ENCODE data around the gene IFITM2. TPM values are rescaled to one million over a fixed set of nuclear protein-coding genes. Genes with fewer than 3 reads are reported as not detected.
"Not testable (repeated sequence)": the region's sequence is repeated elsewhere in the genome, so short reads cannot be mapped to it uniquely, and the experiment has no call there.

Gene IFITM2
- total RNA-seq, 4 donors from 2014 or later, result 22.2 to 99.4 (median 52.9) TPM

GRCh38 chr11:311013-311748 is 3.6 kb downstream of the IFITM2 start:
- DNase-seq (ENCODE audit: low spot score in 2 of 2); intact Hi-C loops (cut with DNase I; ENCODE audit: low total_unique reads); H3K4me3 ChIP-seq (ENCODE audit: low read depth, poor library complexity, severe bottlenecking): not testable (repeated sequence)
- WGBS, 2 donors, result 19 to 36% methylated on average over 10 to 16 of the region's 71 CpGs

DNA sequence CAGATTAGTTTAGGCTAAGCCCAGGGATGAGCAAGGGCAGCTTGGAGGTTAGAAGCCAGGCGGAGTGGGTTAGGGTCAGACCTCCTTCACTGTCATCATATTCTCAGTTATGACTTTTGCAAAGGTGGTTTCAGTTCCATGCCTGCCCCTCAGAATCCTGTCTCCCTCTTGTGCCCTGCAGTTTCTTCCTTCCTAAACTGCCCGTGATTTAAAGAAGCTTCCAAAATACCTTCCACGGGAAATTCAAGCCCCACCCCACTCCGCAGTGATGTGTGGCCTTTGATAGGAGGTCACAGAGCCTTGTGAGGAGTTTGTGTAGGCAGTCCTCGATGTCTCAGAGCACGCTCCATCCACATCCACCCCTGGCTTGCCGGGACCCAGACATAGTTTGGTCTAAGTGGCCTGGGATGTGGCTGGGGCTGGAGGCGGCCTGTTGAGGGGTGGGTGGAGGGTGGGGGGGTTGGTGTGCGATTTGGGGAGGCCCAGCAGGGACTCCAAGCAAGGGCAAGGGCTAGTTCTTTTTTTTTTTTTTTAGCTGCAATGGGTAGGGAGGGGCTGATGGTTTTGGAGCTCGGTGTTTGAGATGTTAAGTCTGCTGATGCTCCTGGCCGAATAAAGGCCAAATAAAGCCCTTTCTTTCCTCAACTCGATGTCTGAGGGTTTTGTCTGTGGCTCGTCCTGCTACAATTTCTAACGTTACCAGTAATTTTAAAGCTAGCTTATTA is 4.6 kb downstream of the IFITM2 start:
- 50 to 60% methylated on average over 14 of the region's 14 CpGs for WGBS, 2 donors
- DNase-seq (ENCODE audit: low spot score in 2 of 2), result no peak
- TF ChIP-seq POLR2A (IDR thresholded peaks at IDR 0.05), result no peak
- TF ChIP-seq, protein P1, sequence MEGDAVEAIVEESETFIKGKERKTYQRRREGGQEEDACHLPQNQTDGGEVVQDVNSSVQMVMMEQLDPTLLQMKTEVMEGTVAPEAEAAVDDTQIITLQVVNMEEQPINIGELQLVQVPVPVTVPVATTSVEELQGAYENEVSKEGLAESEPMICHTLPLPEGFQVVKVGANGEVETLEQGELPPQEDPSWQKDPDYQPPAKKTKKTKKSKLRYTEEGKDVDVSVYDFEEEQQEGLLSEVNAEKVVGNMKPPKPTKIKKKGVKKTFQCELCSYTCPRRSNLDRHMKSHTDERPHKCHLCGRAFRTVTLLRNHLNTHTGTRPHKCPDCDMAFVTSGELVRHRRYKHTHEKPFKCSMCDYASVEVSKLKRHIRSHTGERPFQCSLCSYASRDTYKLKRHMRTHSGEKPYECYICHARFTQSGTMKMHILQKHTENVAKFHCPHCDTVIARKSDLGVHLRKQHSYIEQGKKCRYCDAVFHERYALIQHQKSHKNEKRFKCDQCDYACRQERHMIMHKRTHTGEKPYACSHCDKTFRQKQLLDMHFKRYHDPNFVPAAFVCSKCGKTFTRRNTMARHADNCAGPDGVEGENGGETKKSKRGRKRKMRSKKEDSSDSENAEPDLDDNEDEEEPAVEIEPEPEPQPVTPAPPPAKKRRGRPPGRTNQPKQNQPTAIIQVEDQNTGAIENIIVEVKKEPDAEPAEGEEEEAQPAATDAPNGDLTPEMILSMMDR (IDR thresholded peaks at IDR 0.05), result no peak
- intact Hi-C loops (cut with DNase I; ENCODE audit: low total_unique reads), result no loop called here
- H3K4me3 ChIP-seq (ENCODE audit: low read depth, poor library complexity, severe bottlenecking), result no peak overlapping the region

DNA sequence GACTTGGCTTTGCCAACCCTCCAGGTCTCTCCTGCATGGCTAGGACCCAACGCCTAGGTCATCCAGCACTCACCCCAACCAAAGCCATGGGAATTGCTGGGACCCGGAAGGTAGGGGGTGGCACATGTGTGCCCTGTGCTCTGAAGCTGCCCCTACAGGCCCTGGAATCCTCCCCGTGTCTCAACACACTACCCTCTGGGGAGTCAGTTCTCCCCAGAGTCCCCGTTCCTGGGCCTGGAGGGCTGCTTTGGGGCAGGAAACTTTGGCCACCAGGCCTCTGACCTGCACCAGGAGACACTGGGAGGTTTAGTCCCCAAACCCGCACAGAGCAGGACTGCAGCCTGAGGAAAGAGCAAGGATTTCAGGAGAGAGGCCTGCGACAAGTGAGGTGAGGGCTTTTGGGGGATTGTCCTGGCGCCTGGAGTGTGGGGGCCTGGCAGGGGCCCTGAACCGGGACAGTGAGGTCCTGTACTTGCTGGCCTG is 5.7 kb downstream of the IFITM2 start:
- 43 to 50% methylated on average over 8 of the region's 8 CpGs for WGBS, 2 donors
- H3K4me3 ChIP-seq (ENCODE audit: low read depth, poor library complexity, severe bottlenecking), result no peak overlapping the region
- intact Hi-C loops (cut with DNase I; ENCODE audit: low total_unique reads), result no loop called here
- DNase-seq (ENCODE audit: low spot score in 2 of 2), result no peak
- TF ChIP-seq POLR2A (IDR thresholded peaks at IDR 0.05), result no peak
- TF ChIP-seq, protein P1 (IDR thresholded peaks at IDR 0.05), result no peak

DNA sequence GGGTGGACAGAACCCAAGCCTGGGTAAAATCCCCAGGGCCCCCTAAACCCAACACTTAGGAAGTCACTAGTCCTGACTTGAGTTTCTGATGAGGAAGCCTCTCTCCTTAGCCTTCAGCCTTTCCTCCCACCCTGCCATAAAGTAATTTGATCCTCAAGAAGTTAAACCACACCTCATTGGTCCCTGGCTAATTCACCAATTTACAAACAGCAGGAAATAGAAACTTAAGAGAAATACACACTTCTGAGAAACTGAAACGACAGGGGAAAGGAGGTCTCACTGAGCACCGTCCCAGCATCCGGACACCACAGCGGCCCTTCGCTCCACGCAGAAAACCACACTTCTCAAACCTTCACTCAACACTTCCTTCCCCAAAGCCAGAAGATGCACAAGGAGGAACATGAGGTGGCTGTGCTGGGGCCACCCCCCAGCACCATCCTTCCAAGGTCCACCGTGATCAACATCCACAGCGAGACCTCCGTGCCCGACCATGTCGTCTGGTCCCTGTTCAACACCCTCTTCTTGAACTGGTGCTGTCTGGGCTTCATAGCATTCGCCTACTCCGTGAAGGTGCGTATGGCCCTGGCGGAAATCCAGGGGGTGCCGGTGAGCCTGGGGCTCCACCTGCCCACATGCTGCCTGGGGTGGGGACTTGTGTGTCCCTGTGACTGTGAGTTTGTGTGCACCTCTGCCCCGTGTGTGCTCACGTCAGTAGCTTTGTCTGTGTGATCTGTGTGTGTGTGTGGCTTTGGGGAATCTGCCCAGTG is 6.4 kb downstream of the IFITM2 start, which contains the start of gene IFITM1:
IFITM1 (plus strand) TSS at position 254 of the 767 bp plus-strand sequence; CDS start at position 385, 131 bp downstream.
- no peak for DNase-seq (ENCODE audit: low spot score in 2 of 2)
- intact Hi-C loops (cut with DNase I; ENCODE audit: low total_unique reads), result no loop called here
- TF ChIP-seq POLR2A (IDR thresholded peaks at IDR 0.05), result no peak
- TF ChIP-seq, protein P1 (IDR thresholded peaks at IDR 0.05), result no peak
- H3K4me3 ChIP-seq (ENCODE audit: low read depth, poor library complexity, severe bottlenecking), result peak within 1 kb of the TSS; percentile 31
- WGBS, 2 donors, result 6 to 12% methylated on average over 16 to 17 of the region's 18 CpGs

- peak overlapping the region; percentile 31 for H3K4me3 ChIP-seq (ENCODE audit: low read depth, poor library complexity, severe bottlenecking)
- intact Hi-C loops (cut with DNase I; ENCODE audit: low total_unique reads), result not testable (repeated sequence)
Observed at GRCh38 chr11:314554-314875, 6.9 kb downstream of the IFITM2 start.

DNA sequence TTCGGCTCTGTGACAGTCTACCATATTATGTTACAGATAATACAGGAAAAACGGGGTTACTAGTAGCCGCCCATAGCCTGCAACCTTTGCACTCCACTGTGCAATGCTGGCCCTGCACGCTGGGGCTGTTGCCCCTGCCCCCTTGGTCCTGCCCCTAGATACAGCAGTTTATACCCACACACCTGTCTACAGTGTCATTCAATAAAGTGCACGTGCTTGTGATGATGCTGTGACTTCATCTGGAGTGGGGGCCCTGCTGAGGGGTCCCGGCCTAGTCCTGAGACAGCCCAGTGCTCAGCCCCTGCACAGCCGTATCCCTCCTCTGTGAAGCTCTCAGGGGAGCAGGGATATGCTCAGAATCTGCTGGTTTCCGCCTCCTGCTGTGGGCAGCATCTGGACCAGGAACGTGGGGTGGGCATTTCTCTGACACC is 7.5 kb downstream of the IFITM2 start:
- TF ChIP-seq POLR2A (IDR thresholded peaks at IDR 0.05), result no peak
- TF ChIP-seq, protein P1 (IDR thresholded peaks at IDR 0.05), result no peak
- whole genome bisulfite sequencing, 2 donors, result 61 to 69% methylated on average over 9 of the region's 9 CpGs
- peak overlapping the region; percentile 11 for H3K4me3 ChIP-seq (ENCODE audit: low read depth, poor library complexity, severe bottlenecking)
- intact Hi-C loops (cut with DNase I; ENCODE audit: low total_unique reads), result no loop called here
- DNase-seq (ENCODE audit: low spot score in 2 of 2), result no peak

More at GRCh38 chr11:314554-314875, 6.9 kb downstream of the IFITM2 start:
- WGBS, 2 donors, result 23 to 28% methylated on average over 6 of the region's 6 CpGs
- not testable (repeated sequence) for DNase-seq (ENCODE audit: low spot score in 2 of 2)
